Activated CD8-positive, alpha-beta memory T cell treated with anti-CD3 and anti-CD28 coated beads, Interleukin-2, amount 50 U/mL, for 24 hours (primary cell): ENCODE results near the gene LRRC8D.
"Not testable (repeated sequence)": the region's sequence is repeated elsewhere in the genome, so short reads cannot be mapped to it uniquely, and the experiment has no call there.

Source experiments
- DNase-seq: peaks from one replicate; pipeline ENCODE4 v3.0.0-alpha.2; 2020; ENCODE audit errors: extremely low read depth

The LRRC8D gene

DNA sequence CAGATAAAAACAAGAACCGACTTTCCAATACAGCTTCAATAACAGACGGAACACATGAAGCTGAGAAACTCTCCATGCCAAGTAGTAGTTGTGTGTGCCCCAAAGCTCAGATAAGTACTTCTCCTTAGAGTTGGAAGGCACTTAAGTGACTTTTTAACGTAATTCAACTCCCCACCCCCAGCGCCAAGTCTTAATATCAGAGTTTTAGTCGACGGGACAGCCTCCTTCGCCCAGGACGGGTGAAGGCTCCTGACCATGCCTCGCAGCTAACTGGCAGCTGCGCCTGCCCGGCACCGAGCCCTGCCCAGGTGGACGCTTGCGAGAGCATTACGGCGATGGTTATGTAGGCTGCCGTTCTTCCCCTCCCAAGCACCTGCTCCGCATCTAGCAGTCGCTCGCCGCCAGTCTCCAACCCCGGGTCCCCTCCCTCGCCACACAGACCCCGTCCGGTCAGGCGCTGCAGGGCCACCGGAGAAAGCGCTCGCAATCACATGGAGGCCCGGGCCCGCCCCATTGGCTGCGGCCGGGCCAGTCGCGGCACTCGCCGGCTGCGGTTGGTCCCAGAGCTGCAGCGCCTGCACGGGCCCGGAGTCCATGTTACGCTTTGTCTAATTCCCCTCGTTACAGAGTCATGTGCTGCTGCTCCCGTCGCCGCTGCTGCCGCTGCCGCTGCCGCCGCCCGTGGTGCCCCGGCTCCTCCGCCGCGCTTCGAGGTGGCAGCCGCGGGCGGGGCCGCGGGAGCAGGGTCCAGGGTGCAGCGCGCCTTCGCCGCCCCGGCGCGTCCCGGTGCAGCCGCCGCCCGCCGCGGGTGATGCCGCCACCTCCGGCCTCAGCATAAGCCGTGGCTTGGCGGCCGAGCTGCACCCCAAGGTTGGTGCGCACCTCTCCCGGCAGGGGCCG lies at the start of gene LRRC8D:
LRRC8D (plus strand) TSS at position 611 of the 900 bp plus-strand sequence. CDS start 112,037 bp downstream, outside the sequence.
- no peak for DNase-seq

DNA sequence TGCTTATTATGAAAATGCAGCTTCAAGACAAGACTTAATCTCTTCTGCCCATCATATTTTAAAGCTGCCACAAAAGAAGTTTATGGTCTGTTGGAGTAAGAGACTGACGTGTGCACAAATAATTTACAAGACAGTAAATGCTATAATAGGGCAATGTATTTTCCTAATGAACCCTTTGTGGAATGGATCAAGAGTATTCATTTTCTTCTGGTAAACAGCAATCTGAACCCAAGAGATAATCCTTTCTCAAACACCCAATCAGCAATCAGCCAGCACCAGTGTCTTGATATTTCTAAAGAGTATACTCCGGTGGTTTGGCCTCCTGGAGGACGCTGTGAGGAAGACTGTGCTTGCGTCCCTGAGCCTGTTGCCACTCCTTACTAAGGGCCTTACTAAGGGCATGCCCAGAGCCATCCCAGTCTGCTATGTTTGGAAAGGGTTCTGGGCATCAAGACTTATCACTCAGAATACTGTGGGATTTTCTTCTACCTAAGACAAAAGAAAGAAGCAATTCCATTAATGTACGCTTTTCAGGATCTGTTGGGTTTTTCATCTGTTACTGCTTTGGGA lies 48.8 kb upstream of the LRRC8D start:
- no peak for DNase-seq

DNA sequence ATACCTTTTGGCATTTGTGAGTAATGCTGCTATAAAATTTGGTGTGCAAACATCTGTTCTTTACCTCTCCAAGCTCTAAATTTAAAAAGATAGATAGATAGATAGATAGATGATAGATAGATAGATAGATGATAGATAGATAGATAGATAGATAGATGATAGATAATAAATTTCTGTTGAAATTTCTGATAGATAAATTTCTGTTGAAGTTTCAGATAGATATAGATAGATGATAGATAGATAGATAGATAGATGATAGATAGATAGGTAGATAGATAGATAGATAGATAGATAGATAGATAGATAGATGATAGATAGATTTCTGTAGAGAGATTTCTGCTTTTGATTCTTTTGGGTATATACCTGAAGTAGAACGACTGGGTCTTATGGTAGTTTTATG lies 44.7 kb upstream of the LRRC8D start:
- DNase-seq, result not testable (repeated sequence)

DNA sequence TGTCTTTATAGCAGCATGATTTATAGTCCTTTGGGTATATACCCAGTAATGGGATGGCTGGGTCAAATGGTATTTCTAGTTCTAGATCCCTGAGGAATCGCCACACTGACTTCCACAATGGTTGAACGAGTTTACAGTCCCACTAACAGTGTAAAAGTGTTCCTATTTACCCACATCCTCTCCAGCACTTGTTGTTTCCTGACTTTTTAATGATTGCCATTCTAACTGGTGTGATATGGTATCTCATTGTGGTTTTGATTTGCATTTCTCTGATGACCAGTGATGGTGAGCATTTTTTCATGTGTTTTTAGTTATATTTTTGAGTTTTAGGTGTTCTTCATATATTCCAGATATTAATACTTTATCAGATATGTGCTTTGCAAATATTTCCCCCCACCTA lies 43.6 kb upstream of the LRRC8D start:
- not testable (repeated sequence) for DNase-seq

DNA sequence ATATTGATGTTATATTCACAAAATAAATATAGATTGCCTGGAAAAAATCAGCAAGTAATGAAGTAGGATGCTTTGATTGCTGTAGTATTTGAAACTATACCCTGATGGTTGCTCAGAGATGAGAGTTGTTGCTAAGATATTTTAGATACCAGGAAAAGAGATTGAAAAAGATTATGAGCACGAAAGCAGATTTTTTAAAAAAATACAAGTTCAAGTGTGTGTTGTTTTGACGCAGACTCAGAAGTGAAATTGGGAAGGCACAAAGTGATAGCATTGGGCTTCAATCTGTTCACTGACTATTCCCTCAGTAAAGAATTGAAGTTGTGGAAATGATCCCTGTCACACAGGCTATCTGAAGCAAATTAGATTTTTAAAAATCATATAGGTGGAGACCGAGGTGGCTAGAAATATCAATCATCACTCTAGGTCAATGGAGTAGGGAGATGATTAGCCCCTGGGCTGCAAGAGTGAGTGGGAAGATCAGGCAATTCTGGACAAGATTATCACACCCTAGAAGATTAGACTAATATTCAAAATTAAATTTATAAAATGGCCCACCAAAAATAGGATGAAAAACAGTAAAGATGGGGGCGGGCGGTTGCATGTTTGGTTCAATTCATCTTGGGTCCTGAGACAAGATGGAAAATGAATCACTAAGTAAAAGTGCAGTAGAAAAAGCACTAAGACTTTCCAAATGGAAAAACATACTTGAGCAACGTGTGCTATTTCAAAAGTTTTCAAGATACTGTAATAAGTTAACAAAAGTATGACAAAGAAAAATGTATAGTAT lies 41.5 kb upstream of the LRRC8D start:
- DNase-seq, result no peak

DNA sequence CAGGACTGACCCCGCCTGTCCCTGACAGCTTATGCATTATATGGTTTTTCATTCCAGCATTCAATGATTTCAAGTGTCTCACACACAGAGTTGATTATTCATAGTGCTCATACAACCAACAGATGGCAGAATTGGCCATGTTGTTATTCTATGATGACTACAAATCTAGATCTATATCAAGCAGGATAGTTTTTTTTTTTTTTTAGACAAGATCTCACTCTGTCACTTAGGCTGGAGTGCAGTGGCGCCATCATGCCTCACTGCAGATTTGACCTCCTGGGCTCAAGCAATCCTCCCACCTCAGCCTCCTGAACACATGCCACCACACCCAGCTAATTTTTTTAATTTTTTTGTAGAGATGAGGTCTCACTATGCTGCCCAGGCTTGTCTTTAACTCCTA lies 40.1 kb upstream of the LRRC8D start:
- no peak for DNase-seq

DNA sequence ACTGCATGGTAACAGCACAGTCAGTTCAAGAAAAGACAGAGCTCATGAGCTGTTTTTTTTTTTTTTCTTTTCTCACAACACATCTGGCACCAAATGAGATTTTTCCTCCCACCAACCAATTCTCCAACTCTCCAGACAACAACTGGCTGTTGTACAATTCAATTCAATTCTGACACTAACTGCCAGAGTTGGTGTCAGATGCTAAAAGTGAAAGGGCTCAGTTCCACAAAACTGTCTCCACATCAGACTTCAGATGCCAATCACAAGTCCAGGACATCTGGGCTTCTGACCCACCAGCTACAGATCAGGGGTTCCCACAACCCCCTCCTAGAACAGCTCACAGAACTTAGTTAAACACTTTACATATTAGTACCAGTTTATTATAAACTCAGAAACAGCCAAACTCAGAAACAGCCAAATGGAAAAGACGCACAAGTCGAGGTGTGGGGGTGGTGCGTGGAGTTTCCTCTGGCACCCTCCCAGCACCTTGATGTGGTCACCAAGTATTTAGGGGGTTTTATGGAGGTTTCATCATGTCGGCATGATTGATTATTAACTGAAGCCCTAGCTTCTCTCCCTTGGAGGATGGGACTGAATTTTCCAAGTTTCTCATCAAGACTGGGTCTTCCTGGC lies 39.2 kb upstream of the LRRC8D start:
- DNase-seq, result peak; percentile 46

DNA sequence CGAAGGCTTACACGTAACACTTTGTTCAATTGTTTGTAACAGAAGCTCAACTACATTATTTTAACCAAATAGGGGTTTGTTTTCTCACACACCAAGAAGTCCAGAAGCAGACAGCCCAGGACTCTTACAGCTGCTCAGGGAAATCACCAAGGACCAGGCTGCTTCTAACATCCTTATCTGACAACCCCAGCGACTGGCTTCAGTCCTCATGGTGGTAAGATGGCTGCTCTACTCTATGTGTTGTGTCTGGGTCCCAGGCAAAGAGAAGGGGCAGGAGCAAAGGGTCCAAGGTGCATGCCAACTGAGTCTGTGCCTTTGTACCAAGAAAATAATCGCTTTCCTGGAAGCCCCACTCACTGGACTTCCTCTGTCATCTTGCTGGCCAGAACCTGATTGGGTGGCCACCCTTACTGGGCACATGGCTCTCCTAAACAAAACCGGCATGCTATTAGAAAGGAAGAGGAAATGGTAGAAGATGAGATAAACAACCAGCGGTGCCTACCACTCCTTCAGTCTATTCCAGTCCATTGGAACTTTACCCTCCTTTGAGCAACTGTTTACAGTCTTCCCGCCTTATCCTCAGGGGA lies 34.1 kb upstream of the LRRC8D start:
- DNase-seq, result no peak

DNA sequence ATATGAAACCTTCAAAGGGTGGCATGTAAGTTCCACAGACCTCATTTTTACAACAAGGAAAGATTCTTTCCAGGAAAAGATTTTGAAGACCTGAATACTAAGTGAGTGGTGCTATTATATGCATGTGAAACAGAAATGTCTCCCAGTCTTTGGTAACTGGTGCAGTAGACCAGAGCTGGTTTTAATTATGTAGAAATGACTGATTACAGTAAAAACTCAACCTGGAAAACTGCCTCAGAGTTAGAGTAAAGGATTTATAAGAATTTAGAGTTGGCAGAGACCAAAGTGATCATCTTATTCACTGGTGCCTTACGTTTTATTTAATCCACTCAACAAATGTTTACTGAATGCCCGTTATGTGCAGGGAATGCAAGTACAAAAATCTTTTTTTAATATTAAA lies 30.2 kb upstream of the LRRC8D start:
- DNase-seq, result no peak

DNA sequence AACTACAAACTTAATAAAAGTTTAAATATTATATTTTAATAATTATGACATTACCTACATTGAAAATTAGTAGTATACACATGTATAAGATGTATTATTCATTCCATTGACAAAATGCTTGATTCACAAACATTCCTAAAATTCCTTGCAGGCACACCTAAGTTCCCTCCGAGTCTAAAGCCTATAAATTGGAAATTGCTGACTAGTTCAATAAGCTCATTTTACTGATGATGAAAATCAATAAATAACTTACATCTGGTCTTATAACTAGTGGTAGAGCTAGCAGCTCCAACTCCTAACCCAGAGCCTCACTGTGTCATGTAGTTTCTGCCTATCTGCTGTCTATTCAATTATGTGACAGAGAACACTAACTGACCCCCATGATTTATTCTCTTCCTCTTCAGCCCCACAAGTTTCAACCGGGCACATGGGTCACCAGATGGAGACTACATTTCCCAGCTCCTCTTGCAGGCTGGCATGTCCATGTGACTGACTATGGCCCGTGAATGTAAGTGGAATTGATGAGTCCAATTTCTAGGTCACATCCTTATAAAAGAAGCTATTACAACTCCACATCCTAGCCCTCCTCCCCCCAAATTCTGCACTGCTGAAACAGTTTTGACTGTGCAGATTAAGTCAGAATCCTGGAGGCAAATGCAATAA lies 29.6 kb upstream of the LRRC8D start:
- DNase-seq, result no peak

DNA sequence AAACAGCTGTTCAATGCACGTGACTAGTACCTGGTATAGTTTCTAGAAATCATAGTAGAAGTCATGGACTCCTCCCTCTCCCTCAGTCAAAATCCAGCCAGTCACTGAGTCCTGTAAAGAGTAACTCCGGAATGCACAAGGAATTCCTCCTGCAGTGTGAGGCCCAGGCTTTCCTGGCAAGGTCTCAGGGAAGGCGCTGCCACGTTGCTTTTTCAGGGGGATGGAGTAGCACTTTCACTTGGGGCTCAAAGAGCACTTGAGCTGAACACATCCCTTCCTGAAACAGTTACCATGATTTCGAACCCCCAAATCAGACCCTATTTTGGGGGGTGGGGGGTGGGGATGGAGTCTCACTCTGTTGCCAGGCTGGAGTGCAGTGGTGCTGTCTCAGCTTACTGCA lies 26.4 kb upstream of the LRRC8D start:
- no peak for DNase-seq

DNA sequence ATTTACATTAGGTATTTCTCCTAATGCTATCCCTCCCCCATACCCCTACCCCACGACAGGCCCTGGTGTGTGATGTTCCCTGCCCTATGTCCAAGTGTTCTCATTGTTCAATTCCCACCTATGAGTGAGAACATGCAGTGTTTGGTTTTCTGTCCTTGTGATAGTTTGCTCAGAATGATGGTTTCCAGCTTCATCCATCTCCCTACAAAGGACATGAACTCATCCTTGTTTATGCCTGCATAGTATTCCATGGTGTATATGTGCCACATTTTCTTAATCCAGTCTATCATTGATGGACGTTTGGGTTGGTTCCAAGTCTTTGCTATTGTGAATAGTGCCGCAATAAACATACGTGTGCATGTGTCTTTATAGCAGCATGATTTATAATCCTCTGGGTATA lies 25.3 kb upstream of the LRRC8D start:
- DNase-seq, result not testable (repeated sequence)

DNA sequence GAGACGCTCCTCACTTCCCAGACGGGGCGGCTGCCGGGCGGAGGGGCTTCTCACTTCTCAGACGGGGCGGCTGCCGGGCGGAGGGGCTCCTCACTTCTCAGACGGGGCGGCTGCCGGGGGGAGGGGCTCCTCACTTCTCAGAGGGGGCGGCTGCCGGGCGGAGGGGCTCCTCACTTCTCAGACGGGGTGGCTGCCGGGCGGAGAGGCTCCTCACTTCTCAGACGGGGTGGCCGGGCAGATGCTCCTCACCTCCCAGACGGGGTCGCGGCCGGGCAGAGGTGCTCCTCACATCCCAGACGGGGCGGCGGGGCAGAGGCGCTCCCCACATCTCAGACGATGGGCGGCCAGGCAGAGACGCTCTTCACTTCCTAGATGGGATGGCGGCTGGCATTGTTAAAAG lies 23.0 kb upstream of the LRRC8D start:
- DNase-seq, result not testable (repeated sequence)

DNA sequence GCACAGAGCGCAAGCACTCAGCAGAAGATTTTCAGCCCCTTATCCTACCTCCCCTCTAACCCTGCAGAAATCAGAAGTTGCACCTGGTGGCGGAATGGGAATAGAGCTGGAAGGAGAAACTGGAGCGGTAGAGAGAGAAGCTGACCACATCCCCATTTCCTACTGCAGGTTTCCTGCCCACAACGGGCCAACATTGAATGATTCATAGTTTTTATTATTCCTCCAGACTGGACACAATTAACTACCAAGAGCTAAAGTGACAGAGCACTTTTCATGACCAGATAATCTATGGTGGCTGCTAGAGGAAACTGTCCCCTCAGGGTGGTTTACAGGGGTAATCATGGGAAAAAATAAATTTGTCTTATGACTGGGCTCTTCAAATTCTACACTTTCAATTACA lies 21.3 kb upstream of the LRRC8D start:
- DNase-seq, result no peak

DNA sequence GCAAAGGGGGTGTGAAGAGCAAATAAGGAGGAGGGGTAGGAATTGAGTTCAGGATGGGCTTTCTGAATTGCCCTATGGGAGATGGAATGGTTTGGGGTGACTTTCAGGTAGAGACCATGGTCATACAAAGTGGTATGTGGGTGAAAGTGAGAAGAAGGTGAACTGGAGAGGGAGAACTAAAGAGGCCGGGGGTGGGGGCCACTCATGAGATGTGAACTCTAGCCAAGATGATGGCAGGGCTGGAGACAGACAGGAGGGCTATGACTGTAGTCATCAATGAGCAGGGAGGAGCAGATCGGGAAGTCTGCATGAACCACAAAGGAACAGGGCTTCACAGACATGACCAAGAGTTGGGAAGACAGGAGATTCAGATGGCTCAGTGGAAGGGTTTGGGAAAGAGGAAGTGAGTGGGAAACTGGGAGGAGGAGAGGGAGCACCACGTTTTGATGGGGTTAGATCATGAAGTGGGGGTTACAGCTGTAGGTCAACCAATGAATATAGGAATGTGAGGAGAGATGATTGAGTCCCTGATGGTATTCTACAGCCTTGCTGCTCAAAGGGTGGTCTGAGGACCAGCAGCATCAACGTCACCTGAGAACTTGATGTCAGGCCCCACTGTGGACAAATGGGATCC lies 20.7 kb upstream of the LRRC8D start:
- no peak for DNase-seq

DNA sequence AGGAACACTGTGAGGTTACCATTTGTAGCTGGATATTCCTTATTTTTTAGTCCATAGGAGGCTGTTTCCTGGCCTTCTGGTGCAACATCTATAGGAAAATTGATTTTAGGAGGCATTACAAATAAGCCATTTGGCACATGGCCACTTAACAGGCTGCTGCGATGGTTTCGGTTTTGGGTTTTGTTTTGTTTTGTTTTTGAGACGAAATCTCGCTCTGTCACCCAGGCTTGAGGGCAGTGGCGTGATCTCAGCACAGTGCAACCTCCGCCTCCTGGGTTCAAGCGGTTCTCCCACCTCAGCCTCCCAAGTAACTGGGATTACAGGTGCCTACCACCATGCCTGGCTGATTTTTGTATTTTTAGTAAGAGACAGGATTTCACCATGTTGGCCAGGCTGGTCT lies 20.1 kb upstream of the LRRC8D start:
- DNase-seq, result no peak

DNA sequence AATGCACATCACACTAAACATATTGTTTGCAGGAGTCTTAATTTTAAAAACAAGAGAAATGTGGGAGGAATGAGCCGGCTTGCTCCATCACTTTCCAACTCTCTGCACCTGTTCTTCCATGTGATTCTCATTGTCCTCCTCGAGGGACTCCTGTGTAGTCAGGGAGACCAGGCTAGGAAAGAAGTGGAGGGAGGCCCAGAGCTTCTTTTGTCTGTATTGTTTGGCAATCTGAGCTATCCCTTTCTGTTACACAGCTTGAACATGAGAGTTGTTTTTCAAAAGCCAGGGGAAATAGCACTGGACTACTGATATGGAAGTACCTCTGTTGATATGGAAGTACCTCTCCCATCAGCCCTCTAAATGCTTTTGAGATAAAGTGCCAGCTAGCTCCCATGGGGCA lies 18.8 kb upstream of the LRRC8D start:
- DNase-seq, result no peak

DNA sequence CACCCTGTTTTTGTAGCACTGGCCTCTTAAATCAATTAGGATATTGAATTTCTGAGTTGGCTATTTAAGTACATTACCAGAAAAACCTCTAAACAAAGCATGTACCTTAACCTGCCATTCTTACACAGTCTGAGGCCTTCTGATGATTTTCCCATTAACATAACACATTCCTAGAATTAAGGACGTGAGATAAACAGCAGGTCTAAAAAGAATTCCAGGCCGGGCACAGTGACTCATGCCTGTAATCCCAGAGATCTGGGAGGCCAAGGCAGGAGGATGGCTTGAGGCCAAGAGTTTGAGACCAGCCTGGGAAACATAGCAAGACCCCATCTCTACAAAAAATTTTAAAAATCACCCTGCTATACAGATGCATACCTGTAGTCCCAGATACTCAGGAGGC lies 18.0 kb upstream of the LRRC8D start:
- no peak for DNase-seq

DNA sequence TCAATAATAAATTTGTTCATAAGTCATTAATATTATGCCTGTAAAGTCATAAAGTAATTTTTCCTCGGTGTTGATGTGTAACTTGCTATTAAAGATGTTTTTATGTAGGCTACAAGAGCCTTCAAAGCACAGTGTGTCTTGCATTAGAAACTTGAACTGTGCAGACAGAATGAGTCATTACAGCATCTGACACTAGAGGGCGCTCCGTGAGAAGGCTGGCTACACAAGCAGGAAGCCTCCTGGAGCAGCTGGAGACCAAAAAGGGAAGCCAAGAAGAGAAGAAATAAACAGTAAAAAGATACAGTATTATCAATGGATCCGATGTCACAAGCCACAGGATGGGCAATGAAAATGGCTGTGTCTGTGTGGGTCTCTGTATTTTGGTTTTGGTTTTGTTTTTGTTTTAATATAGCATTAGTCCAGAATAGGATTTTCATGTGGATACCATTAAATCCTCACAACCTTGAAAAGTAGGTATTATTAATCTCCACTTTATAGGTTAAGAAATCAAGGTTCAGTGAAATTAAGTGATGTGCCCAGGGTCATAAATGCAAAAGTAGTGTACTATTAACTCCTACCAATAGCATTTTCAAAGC lies 16.1 kb upstream of the LRRC8D start:
- peak; percentile 64 for DNase-seq

DNA sequence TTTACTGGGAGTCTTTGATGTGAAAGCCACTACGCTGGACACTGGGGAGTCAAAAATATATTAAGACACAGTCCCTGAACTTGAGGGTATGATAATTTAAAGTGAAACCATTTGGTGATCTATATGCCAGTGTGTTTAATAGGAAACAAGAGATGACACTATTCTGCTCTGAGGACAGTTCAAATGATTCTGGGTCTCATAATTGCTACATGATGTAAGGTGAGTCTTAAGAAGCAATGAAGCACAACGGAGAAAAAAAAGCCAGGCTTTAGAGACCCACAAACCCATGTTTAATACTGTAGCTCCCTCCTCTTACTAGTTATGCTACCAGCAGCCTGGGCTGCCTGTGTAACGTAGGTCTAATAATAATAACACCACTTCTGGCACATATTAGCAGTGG lies 14.2 kb upstream of the LRRC8D start:
- DNase-seq, result no peak
